Tibial artery (tissue), 4 donors: Measurements from ENCODE around the gene HOXA2.

Experiments used
- DNase-seq, 2 donors: peaks; one replicate each; pipeline ENCODE4 v3.0.0-alpha.2; 2019
- H3K27ac ChIP-seq, 2 donors: fragments of 200-600 bp; sonication (generic) in 1 of 2; 1 replicate in 1 of 2; 2 replicates in 1 of 2; pipeline ENCODE4 v1.5.1; 2018 to 2019; ENCODE audit warnings: mild to moderate bottlenecking in 1 of 2
- H3K27me3 ChIP-seq, 2 donors: fragments of 200-600 bp; sonication (generic) in 1 of 2; one replicate each; pipeline versions ENCODE4 v1.5.1 to v1.6.0; 2016 to 2019
- H3K36me3 ChIP-seq, 3 donors: fragments of 200-600 bp; sonication (generic) in 2 of 3; one replicate each; pipeline ENCODE4 v1.5.1; 2016 to 2019; ENCODE audit warnings: mild to moderate bottlenecking in 2 of 3
- H3K4me1 ChIP-seq, 4 donors: fragments of 200-600 bp; sonication (generic) in 2 of 4; 1 replicate in 3 of 4; 2 replicates in 1 of 4; pipeline ENCODE4 v1.5.1; 2016 to 2019
- H3K4me3 ChIP-seq, 2 donors: fragments of 200-600 bp; sonication (generic) in 1 of 2; 1 replicate in 1 of 2; 2 replicates in 1 of 2; pipeline ENCODE4 v1.5.1; 2018 to 2019; ENCODE audit warnings: mild to moderate bottlenecking in 2 of 2
- H3K9me3 ChIP-seq, 3 donors: fragments of 200-600 bp; sonication (generic) in 1 of 3; one replicate each; pipeline ENCODE4 v1.5.1; 2016 to 2019
- intact Hi-C: fragments of 100-400 bp; cut with DNase I; formaldehyde crosslinking; loops from one replicate; pipeline ENCODE4 v1.15.0; 2023; ENCODE audit warnings: low total_unique reads
- TF ChIP-seq, protein P1 (sequence below), 2 experiments: fragments of 200-600 bp in 1 of 2; fragments of 450-650 bp in 1 of 2; IDR thresholded peaks; one replicate each; pipeline ENCODE4 v1.5.1; 2017 to 2019; ENCODE audit warnings: antibody characterized with exemption in 2 of 2, mild to moderate bottlenecking in 1 of 2, moderate library complexity in 1 of 2

HOXA2 gene

DNA sequence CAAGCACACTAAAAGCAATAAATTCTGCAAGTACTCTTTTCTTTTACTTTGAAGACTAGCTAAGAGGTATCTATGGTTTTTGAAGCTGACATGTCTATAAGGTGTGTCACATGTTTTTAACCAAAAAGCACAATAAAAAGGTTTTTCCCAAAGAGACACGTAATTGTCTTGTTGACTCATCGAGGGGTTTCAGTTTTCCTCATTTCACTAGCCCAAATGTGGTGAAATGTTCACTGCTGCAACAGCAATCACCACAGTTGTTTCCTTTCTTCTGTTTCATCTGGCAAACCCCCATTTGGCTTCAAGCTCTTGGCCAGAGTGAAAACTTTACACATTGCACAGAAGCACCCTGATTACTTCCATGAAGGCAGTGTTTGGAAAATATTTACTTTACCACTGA, 31.9 kb upstream of the HOXA2 start:
- Histone ChIP-seq H3K4me3 (no peak overlapping the region), H3K4me1 (peaks cover 0 to 45% (median 27%) of the 10 kb centered on the region in 4 donors), H3K27ac (peak overlapping the region; percentile 34 to 44), H3K9me3 (no peaks in the 10 kb centered on the region), H3K27me3 (no peaks in the 10 kb centered on the region), H3K36me3 (peaks cover under 1 to 2% (median 1%) of the 10 kb centered on the region in 3 donors)
- intact Hi-C loops = no loop called here
- TF ChIP-seq, protein P1, sequence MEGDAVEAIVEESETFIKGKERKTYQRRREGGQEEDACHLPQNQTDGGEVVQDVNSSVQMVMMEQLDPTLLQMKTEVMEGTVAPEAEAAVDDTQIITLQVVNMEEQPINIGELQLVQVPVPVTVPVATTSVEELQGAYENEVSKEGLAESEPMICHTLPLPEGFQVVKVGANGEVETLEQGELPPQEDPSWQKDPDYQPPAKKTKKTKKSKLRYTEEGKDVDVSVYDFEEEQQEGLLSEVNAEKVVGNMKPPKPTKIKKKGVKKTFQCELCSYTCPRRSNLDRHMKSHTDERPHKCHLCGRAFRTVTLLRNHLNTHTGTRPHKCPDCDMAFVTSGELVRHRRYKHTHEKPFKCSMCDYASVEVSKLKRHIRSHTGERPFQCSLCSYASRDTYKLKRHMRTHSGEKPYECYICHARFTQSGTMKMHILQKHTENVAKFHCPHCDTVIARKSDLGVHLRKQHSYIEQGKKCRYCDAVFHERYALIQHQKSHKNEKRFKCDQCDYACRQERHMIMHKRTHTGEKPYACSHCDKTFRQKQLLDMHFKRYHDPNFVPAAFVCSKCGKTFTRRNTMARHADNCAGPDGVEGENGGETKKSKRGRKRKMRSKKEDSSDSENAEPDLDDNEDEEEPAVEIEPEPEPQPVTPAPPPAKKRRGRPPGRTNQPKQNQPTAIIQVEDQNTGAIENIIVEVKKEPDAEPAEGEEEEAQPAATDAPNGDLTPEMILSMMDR (IDR thresholded peaks at IDR 0.05) = no peak
- DNase-seq = peak in 1 of 2 donors; percentile 65

DNA sequence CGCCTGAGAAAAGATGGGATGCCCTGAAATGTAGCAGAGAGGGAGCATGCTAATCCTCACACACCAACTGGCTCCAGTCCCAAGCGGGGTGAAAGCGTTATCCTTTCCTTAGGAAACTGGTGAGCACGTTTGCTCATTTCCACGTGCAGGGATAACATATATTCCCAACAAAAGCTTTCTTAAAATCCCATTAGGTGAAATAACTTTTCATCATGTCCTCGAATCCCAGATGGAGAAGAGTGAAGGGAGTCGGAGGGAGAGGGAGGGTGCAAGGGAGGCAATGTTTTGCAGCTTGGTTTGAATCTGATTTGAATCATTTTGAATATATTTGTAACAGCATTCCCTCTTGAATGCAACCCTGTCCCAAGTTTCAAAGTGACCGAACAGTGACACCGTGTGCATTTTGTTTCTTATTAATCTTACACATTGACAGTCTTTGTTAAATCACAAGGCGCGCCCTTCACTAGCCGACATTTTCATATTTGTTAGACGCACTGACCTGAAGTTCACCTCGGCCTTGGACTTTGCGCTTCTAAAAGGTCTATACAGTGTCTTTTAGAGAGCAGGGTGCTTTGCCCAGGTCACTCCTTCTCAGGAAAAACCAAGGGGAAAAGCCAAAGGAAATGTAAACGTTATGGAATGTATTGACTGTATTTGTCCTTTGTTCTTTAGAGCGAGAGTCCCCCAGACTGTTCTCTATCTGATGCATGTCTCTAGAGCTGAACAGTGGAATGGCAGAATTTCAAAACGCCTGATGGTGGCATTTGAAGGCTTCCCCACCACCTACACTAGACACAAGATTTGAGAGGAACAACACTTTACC, 31.1 kb upstream of the HOXA2 start:
- Histone ChIP-seq H3K9me3 (no peaks in the 10 kb centered on the region), H3K36me3 (no peaks in the 10 kb centered on the region), H3K4me1 (peaks cover 0 to 49% (median 30%) of the 10 kb centered on the region in 4 donors), H3K27me3 (no peaks in the 10 kb centered on the region), H3K27ac (peak overlapping the region; percentile 34 to 44), H3K4me3 (no peak overlapping the region)
- TF ChIP-seq, protein P1 (IDR thresholded peaks at IDR 0.05) = no peak
- no peak for DNase-seq
- intact Hi-C loops = no loop called here

DNA sequence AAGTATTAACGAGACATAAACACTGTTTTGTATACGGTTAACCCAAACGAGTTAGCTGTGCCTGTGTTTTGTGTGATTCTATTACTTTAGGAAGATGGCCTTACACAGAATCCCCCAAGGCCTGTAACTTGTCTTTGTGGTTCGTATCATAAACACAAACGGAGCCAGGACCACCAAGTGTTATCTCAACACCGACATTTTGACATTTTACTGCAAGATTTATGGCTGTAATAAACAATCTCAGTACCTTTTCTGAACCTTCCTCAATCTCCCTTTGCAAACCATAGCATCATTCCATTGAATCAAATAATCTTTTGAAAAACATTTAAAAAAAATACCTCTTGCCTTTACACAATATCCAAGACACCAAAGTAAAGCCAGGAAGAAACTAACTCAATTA, 30.5 kb upstream of the HOXA2 start:
- peaks cover 0 to 45% (median 27%) of the 10 kb centered on the region in 4 donors for H3K4me1 ChIP-seq
- intact Hi-C loops = no loop called here

DNA sequence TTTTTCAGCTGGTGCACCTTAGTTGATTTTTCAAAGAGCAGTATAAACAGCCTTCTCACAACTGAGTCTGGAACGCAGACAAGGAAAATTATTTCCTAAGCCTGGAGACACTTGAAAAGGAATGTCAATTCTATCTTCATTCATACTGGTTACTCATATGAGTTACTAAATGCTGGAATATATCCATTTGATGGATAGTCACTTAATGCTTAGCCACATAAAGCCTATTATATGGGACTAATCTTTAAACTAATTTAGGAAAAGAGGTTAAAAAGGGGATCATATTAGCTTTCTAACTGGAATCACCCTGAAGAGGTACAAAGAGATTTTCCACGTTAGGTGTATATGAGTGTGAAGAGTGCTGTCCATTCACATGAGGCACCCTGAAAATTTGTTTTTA, 29.7 kb upstream of the HOXA2 start:
- no peak for DNase-seq
- H3K4me3 ChIP-seq = no peak overlapping the region
- TF ChIP-seq, protein P1 (IDR thresholded peaks at IDR 0.05) = no peak
- intact Hi-C loops = no loop called here
- H3K27me3 ChIP-seq = no peaks in the 10 kb centered on the region
- H3K36me3 ChIP-seq = no peaks in the 10 kb centered on the region
- peaks cover 0 to 42% (median 25%) of the 10 kb centered on the region in 4 donors for H3K4me1 ChIP-seq
- H3K27ac ChIP-seq = no peak overlapping the region
- H3K9me3 ChIP-seq = no peaks in the 10 kb centered on the region

More for the DNA sequence above, 30.5 kb upstream of the HOXA2 start:
- Histone ChIP-seq H3K27me3 (no peaks in the 10 kb centered on the region), H3K9me3 (no peaks in the 10 kb centered on the region), H3K27ac (no peak overlapping the region), H3K4me3 (no peak overlapping the region), H3K36me3 (no peaks in the 10 kb centered on the region)
- DNase-seq = no peak
- TF ChIP-seq, protein P1 (IDR thresholded peaks at IDR 0.05) = no peak

DNA sequence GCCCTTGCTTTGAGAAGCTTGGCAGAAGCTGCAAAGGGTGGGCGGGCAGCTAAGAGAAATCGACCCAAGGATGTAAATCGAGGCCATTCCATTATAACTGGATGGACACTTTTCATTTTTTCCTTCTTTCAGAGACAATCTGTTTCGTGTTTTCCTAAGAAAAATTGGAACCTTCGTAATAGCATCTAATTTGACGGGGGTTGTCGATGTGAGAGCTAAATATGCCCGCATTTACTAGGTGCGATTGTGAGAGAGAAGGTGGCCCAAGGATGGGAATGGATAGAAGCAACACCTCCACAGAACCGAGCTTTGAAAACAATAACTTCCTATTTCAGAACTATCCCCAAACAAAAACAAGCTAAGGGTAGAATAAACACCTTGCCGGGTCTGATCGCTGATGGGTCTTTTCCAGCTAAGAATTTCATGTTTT, 28.9 kb upstream of the HOXA2 start:
- Histone ChIP-seq H3K4me1 (peaks cover 0 to 35% (median 19%) of the 10 kb centered on the region in 4 donors), H3K27ac (peak overlapping the region; percentile 80 to 82), H3K27me3 (no peaks in the 10 kb centered on the region), H3K36me3 (no peaks in the 10 kb centered on the region), H3K4me3 (peak overlapping the region; percentile 67 to 75), H3K9me3 (no peaks in the 10 kb centered on the region)
- DNase-seq = no peak
- TF ChIP-seq, protein P1 (IDR thresholded peaks at IDR 0.05) = no peak
- intact Hi-C loops = no loop called here
